Stomach (tissue), 9 donors: ENCODE data around the gene VDAC2. TPM values are rescaled to one million over a fixed set of nuclear protein-coding genes. Genes with fewer than 3 reads are reported as not detected.
A peak's percentile ranks its signal among the peaks of the same experiment; 100 is the strongest.
"Not testable (repeated sequence)": the region's sequence is repeated elsewhere in the genome, so short reads cannot be mapped to it uniquely, and the experiment has no call there.

Source experiments
- DNase-seq, 2 donors: peaks; one replicate each; pipeline versions ENCODE4 v3.0.0 to v3.0.0-alpha.2; 2013 to 2019
- H3K27ac ChIP-seq, 5 donors: fragments of 200-600 bp in 4 of 5; sonication (generic) in 4 of 5; one replicate each; pipeline ENCODE4 v1.5.1; 2013 to 2019; ENCODE audit warnings: mild to moderate bottlenecking in 1 of 5, moderate library complexity in 1 of 5
- H3K27me3 ChIP-seq, 3 donors: fragments of 200-600 bp; sonication (generic); one replicate each; pipeline ENCODE4 v1.5.1; 2017 to 2019; ENCODE audit warnings: mixed run types in 1 of 3
- H3K36me3 ChIP-seq, 4 donors: fragments of 200-600 bp; sonication (generic); 1 replicate in 3 of 4; 2 replicates in 1 of 4; pipeline ENCODE4 v1.5.1; 2016 to 2019
- H3K4me1 ChIP-seq, 4 donors: fragments of 200-600 bp; sonication (generic); one replicate each; pipeline ENCODE4 v1.5.1; 2016 to 2019
- H3K4me3 ChIP-seq, 4 donors: fragments of 200-600 bp; sonication (generic) in 3 of 4; one replicate each; pipeline ENCODE4 v1.5.1; 2016 to 2019; ENCODE audit warnings: mild to moderate bottlenecking in 1 of 4
- H3K9me3 ChIP-seq, 4 donors: fragments of 200-600 bp; sonication (generic); one replicate each; pipeline ENCODE4 v1.5.1; 2016 to 2019
- CTCF ChIP-seq, 7 experiments: fragments of 450-650 bp in 4 of 7; fragments of 200-600 bp in 3 of 7; sonication (generic) in 3 of 7; IDR thresholded peaks; one replicate each; pipeline ENCODE4 v1.5.1; 2016 to 2019; ENCODE audit warnings: antibody characterized with exemption in 7 of 7, control low read depth in 2 of 7, mild to moderate bottlenecking in 1 of 7
- EP300 ChIP-seq: sonication (generic); formaldehyde crosslinking; IDR thresholded peaks from one replicate; pipeline ENCODE4 v1.6.1; 2017; ENCODE audit warnings: antibody characterized with exemption
- POLR2A ChIP-seq, 4 donors: fragments of 450-650 bp; IDR thresholded peaks; one replicate each; pipeline ENCODE4 v1.6.1; 2016; ENCODE audit warnings: antibody characterized with exemption in 4 of 4, control low read depth in 2 of 4, mild to moderate bottlenecking in 1 of 4, moderate library complexity in 1 of 4
- POLR2AphosphoS5 ChIP-seq, 3 donors: sonication (generic); formaldehyde crosslinking; IDR thresholded peaks; one replicate each; pipeline ENCODE4 v1.6.1; 2016; ENCODE audit warnings: antibody characterized with exemption in 3 of 3
- WGBS, 5 donors: extraction: QIAGEN DNeasy Blood & Tissue Kit in 3 of 5; methylation state at CpG; one replicate each; pipeline versions ENCODE4 v1.1.5 to v1.1.7; 2013 to 2018; 5-methylcytosine and 5-hydroxymethylcytosine counted together
- intact Hi-C: fragments of 100-400 bp; cut with DNase I; formaldehyde crosslinking; loops from one replicate; pipeline ENCODE4 v1.15.1; 2023; ENCODE audit warnings: low total_unique reads
- polyA plus RNA-seq, 3 donors: library from polyadenylated mRNA; stranded (reverse); fragments of 200-250 nt; gene quantifications; one replicate each; pipeline ENCODE4 v1.2.3, GENCODE V29; 2013
- total RNA-seq, 5 donors: library from RNA; depleted of rRNA; stranded (reverse); fragments of >200 nt; gene quantifications; one replicate each; pipeline versions ENCODE4 v1.1.0 to v1.2.3, GENCODE V29; 2014 to 2016
- donor health status: healthy with polysubstance abuse.
- donor health status: Bipolar disorder and iron deficiency.
- donor health status: healthy.

The VDAC2 gene
- total and polyA plus RNA-seq, 8 donors, result 44.3 to 202 (median 144) TPM

- H3K27me3 ChIP-seq, result no peaks in the 10 kb centered on the region
- H3K9me3 ChIP-seq, result no peaks in the 10 kb centered on the region
- peaks cover 0 to 21% (median 5%) of the 10 kb centered on the region in 4 donors for H3K4me1 ChIP-seq
- H3K4me3 ChIP-seq, result no peak overlapping the region
- no peak for TF ChIP-seq CTCF (IDR thresholded peaks at IDR 0.05)
- TF ChIP-seq POLR2A (IDR thresholded peaks at IDR 0.05), result no peak
- TF ChIP-seq EP300, result no peak
- TF ChIP-seq POLR2AphosphoS5 (IDR thresholded peaks at IDR 0.05), result no peak
- no peak overlapping the region for H3K27ac ChIP-seq
- DNase-seq, result no peak
- H3K36me3 ChIP-seq, result peaks cover 0 to 13% (median 9%) of the 10 kb centered on the region in 4 donors
- WGBS, 5 donors, result 47 to 70% (median 54%) methylated on average over 4 of the region's 4 CpGs
- intact Hi-C loops, result no loop called here
Observed at GRCh38 chr10:75186310-75186709, 24.3 kb upstream of the VDAC2 start.

- Histone ChIP-seq H3K27ac (peak overlapping the region in 1 of 5 donors; percentile 19), H3K36me3 (peaks cover 0 to 3% (median under 1%) of the 10 kb centered on the region in 4 donors), H3K27me3 (no peaks in the 10 kb centered on the region), H3K4me3 (no peak overlapping the region), H3K9me3 (no peaks in the 10 kb centered on the region), H3K4me1 (peaks cover 7 to 37% (median 19%) of the 10 kb centered on the region in 4 donors)
- peak; percentile 64 to 88 for DNase-seq
- peak in 1 of 3 donors; percentile 54 for TF ChIP-seq POLR2AphosphoS5 (IDR thresholded peaks at IDR 0.05)
- TF ChIP-seq POLR2A (IDR thresholded peaks at IDR 0.05), result no peak
- peak in 5 of 7 experiments; percentile 37 to 66 (median 61) for TF ChIP-seq CTCF (IDR thresholded peaks at IDR 0.05)
- TF ChIP-seq EP300, result no peak
- 68 to 85% (median 71%) methylated on average over 3 of the region's 3 CpGs for WGBS, 5 donors
- intact Hi-C loops, result no loop called here
Observed at GRCh38 chr10:75187961-75188426, 22.6 kb upstream of the VDAC2 start.

- intact Hi-C loops, H3K27me3 ChIP-seq, H3K27ac ChIP-seq, H3K9me3 ChIP-seq, H3K36me3 ChIP-seq, H3K4me3 ChIP-seq, DNase-seq: not testable (repeated sequence)
- H3K4me1 ChIP-seq, result peaks cover 7 to 42% (median 19%) of the 10 kb centered on the region in 4 donors
- WGBS, 5 donors, result 93 to 95% (median 95%) methylated on average over 9 of the region's 9 CpGs
Observed at GRCh38 chr10:75188522-75188921, 22.1 kb upstream of the VDAC2 start.

- Histone ChIP-seq H3K27ac (peak overlapping the region in 1 of 5 donors; percentile 26), H3K4me1 (peaks cover 7 to 44% (median 19%) of the 10 kb centered on the region in 4 donors), H3K4me3 (no peak overlapping the region), H3K27me3 (no peaks in the 10 kb centered on the region), H3K9me3 (no peaks in the 10 kb centered on the region), H3K36me3 (no peaks in the 10 kb centered on the region)
- DNase-seq, result no peak
- WGBS, 5 donors, result 87 to 91% (median 89%) methylated on average over 11 to 12 of the region's 12 CpGs
- TF ChIP-seq EP300, result no peak
- TF ChIP-seq POLR2AphosphoS5 (IDR thresholded peaks at IDR 0.05), result no peak
- TF ChIP-seq POLR2A (IDR thresholded peaks at IDR 0.05), result no peak
- TF ChIP-seq CTCF (IDR thresholded peaks at IDR 0.05), result no peak
- intact Hi-C loops, result no loop called here
Observed at GRCh38 chr10:75189266-75190096, 21.1 kb upstream of the VDAC2 start.
